ENCODE data around the gene MAVS. TPM values are rescaled to one million over a fixed set of nuclear protein-coding genes. Genes with fewer than 3 reads are reported as not detected.

Gene MAVS
- 10.0 and 12.1 TPM in 2 replicates for total RNA-seq (2014; rRNA removed; shearing (Covaris generic); ENCODE audit: low replicate concordance)

DNA sequence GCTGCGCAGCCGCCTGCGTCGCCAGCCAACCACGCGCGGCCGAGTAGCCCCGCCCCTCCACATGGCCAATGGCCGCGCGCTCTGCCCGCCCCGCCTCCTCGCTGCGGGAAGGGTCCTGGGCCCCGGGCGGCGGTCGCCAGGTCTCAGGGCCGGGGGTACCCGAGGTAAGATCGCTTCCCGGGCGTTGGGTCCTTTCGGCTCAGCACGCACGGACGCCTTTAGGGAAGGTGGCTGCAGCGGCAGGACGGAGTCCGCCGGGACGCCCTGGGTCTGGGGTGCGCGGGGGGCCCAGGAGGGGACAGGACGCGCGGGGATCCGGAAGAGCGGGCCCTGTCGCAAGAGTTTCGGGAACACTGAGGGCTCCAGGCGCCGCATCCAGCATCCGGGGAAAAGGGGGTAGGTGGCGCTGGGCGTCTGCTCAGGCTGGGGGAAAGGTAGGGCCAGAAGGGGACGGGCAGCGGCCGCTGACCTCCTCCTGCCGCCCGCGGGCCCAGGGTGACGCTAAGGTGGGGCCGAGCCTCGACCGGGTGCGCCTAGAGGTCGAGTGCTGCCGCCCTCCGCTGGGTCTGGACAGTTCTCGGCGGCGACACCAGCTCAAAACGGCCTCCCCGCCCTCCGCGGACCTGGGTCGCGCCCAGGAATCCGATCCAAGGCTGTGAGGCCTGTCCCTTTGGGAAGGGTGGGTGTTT, at the start of gene MAVS:
MAVS (plus strand) TSS at position 95 of the 689 bp plus-strand sequence. CDS start 7,791 bp downstream, outside the sequence.
- DNase-seq (ENCODE audit: low read depth) = peak; percentile 75
- in situ Hi-C loops (cut with HindIII; ENCODE audit: low pct_unique_long_range_greater_than_20kb, low sequenced_read_pairs) = no loop called here

DNA sequence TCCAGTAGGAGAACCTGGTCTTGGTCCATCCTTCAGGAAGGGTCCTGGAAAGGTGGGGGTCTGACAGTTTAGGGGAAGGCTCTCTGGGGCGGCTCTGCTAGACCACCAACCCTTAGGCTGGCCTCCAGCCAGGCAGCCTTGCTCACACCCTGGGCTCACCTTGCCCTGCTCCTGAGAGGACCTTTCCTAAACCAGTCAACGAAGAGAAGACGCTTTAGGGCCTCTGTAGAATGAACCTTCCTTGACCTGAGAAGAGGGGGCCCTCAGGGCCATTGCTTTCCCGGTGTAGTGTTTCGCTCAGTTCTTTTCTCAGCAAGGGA, 49.4 kb upstream of the MAVS start:
- in situ Hi-C loops (cut with HindIII; ENCODE audit: low pct_unique_long_range_greater_than_20kb, low sequenced_read_pairs) = no loop called here
- no peak for DNase-seq (ENCODE audit: low read depth)

DNA sequence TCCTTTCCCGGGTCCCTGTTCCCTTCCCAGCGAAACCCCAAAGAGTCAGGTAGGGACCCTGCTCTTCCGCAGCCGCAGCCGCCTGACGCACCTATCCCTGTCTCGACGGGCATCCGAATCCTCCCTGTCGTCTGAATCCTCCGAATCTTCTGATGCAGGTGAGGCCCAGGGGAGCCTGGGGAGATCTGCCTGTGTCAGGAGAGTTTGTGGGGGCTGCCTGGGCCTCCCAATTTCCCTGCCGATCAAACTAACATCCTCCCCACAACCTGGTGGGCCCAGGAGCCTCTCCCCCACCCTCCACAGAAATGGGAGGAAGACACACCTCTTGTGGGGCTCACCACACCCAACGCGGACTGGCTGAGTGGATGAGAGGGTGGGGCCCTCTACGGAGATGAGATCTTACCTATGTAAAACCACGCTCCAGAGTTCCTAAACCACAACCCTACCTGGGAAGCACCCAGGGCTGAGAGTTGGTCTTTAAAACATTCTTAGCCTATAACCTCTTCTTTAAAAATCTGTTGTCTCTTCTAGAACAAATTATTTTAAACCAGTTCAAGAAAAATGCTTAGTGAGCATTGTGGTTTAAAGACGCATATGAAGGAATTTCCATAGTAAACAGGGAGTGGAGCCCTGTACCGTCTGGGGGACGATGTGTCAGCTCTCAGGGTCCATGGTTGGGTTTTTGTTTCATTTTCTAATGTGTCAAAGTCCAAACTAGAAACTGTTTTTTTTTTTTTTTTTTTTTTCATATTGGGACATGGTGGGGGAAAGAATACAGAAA, 48.9 kb upstream of the MAVS start:
- in situ Hi-C loops (cut with HindIII; ENCODE audit: low pct_unique_long_range_greater_than_20kb, low sequenced_read_pairs) = no loop called here
- no peak for DNase-seq (ENCODE audit: low read depth)

DNA sequence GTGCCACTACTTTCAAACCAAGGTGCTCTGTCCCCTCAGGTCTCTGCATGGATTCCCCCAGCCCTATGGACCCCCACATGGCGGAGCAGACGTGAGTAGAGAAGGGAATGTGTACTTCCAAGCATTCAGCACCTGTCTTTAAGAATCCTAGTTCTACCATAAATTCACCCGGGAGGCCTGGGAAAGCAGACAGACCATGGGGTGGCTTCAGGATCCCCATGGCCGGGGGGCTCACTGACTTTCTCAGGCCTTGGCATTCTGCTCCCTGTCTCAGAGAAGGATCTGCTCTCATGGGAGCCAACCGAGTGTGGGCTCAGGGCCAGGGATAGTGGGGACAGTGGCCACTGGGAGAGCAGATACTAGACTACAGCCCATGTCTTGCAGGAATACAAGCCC, 48.3 kb upstream of the MAVS start:
- DNase-seq (ENCODE audit: low read depth) = no peak
- in situ Hi-C loops (cut with HindIII; ENCODE audit: low pct_unique_long_range_greater_than_20kb, low sequenced_read_pairs) = no loop called here

DNA sequence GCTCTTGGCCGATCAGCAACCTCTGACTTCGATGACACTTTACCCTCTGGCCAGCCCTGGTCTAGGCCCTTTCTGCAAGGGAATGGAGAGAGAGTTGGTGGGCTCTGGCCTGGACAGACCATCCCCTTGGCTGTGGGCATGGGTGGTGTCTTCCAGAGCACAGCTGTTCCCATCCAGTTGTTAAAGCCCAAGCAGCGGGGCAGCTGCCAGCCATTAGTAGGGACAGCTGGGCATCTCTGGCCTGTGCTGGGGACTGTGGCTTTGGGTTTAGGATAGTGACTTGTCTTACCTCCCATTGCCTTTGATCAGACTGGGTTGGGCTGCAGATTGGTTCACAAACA, 47.8 kb upstream of the MAVS start:
- in situ Hi-C loops (cut with HindIII; ENCODE audit: low pct_unique_long_range_greater_than_20kb, low sequenced_read_pairs) = no loop called here
- no peak for DNase-seq (ENCODE audit: low read depth)

DNA sequence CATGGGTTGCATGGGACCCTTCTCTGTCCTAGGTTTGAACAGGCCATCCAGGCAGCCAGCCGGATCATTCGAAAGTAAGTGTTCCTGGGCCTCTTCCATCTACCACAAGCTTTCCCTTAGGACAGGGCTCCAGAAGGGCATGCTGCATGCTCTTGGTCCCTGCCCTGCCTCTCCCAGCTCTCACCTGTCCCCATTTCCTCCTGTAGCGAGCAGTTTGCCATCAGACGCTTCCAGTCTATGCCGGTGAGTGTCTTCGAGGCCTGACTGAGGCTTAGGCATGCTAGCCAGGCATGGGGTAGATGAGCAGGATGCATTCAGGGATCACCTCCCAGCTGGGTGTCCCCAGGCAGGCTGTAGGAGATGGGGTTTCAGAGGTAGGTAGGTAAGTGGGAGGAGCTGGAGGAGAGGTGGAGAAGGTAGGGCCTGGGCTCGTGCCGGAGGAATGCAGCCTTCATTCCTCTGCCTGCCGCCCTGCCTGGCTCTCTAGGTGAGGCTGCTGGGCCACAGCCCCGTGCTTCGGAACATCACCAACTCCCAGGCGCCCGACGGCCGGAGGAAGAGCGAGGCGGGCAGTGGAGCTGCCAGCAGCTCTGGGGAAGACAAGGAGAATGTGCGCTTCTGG, 46.3 kb upstream of the MAVS start:
- in situ Hi-C loops (cut with HindIII; ENCODE audit: low pct_unique_long_range_greater_than_20kb, low sequenced_read_pairs) = no loop called here
- no peak for DNase-seq (ENCODE audit: low read depth)

DNA sequence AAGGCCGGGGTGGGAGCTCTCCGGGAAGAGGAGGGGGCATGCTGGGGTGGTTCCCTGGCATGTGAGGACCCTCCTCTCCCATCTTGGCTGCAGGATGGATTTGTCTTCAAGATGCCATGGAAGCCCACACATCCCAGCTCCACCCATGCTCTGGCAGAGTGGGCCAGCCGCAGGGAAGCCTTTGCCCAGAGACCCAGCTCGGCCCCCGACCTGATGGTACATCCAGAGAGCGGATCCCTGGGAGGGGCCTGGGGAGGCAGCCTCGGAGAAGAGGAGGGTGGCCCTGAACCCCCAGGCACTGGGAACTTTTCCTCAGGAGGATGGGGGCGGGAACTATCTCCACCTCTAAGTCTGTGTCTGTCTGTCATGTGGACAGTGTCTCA, 45.8 kb upstream of the MAVS start:
- in situ Hi-C loops (cut with HindIII; ENCODE audit: low pct_unique_long_range_greater_than_20kb, low sequenced_read_pairs) = no loop called here
- no peak for DNase-seq (ENCODE audit: low read depth)

DNA sequence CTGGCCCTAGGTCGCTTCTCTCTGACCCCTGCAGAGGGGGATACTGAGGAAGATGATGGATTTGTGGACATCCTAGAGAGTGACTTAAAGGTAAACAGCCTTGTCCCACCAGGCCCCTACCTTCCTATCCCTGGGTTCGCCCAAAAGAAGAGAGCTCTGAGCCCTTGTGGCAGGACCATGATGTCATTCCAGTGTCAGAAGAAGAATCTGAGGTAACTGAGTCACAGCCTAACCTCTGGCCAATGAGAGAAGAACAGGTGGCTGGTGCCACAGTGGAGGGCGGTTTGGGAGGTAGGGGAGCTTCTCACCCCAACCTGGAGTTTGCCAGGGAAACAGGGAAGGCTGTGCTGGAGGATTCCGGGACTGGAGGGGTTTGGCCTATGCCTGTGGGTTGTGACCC, 45.3 kb upstream of the MAVS start:
- in situ Hi-C loops (cut with HindIII; ENCODE audit: low pct_unique_long_range_greater_than_20kb, low sequenced_read_pairs) = no loop called here
- no peak for DNase-seq (ENCODE audit: low read depth)

DNA sequence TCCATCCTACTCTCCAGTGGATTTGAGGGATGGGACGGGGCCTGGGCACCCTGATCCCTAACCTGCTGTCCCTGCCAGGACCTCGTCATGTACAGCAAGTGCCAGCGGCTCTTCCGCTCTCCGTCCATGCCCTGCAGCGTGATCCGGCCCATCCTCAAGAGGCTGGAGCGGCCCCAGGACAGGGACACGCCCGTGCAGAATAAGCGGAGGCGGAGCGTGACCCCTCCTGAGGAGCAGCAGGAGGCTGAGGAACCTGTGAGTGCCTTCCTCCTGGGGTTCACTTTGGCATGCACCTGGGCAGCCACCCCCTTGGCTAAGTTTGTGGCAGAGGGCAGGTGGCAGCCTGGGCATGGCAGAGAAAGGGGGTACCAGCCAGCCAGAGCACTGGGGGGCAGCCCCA, 44.8 kb upstream of the MAVS start:
- DNase-seq (ENCODE audit: low read depth) = no peak
- in situ Hi-C loops (cut with HindIII; ENCODE audit: low pct_unique_long_range_greater_than_20kb, low sequenced_read_pairs) = no loop called here

DNA sequence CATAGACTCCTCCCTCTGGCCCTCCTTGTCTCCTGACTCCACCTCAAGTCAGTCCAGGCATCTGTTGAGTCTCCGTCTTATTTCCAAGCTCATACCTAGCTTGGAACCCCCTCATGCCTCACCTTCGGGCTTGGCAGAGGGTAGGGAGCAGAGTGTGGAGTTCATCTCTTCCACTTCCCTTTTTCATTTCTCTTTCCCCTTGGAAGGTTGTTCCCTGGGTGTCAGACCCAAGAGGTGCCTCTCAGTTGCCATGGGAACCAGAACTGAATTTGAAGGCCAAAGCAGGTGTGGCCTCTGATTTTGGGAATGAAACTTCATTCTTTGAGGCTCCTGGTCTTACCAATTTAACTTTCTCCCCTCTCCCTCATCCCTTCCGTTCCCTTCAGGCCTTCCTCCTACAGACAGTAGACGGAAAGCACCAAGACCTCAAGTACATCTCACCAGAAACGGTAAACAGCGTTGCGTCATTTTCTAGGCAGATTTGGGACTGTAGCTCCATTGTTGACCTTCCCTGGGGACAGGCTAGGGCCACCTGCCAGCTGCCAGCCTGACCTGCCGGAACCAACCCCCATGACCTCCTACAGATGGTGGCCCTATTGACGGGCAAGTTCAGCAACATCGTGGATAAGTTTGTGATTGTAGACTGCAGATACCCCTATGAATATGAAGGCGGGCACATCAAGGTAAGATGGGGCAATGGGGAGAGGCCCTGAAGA, 44.0 kb upstream of the MAVS start:
- in situ Hi-C loops (cut with HindIII; ENCODE audit: low pct_unique_long_range_greater_than_20kb, low sequenced_read_pairs) = no loop called here
- no peak for DNase-seq (ENCODE audit: low read depth)

DNA sequence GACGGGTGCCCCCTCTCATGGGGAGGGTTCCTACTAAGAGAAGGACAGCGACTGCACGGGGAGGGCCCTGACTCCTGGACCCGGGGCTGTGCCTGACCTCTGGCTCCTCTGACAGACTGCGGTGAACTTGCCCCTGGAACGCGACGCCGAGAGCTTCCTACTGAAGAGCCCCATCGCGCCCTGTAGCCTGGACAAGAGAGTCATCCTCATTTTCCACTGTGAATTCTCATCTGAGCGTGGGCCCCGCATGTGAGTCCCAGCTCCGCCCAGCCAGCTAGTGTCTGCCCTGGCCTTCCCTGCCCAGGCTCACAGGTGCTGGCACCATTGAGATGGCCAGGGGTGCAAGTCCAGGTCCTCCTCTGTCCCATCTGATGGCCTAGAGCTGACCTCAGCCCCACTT, 43.3 kb upstream of the MAVS start:
- DNase-seq (ENCODE audit: low read depth) = no peak
- in situ Hi-C loops (cut with HindIII; ENCODE audit: low pct_unique_long_range_greater_than_20kb, low sequenced_read_pairs) = no loop called here

DNA sequence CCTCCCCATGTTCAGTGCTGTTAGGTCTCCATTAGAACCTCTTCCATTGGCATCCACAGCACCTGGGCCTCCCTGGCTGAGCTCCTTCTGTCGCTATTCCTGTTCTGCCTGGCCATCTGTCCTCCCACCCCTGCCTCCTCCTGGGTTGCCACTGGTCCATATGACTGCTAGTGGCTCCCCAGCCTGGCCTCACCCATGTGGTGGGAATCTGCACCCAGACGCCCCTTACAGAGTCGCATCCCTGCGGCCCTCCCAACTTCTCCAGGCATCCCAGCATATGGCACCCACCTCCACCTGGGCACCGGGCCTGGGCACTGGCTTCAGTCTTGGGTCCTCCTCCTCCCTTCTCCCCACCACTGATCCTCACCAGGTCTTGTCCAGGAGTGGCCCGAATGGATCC, 42.8 kb upstream of the MAVS start:
- in situ Hi-C loops (cut with HindIII; ENCODE audit: low pct_unique_long_range_greater_than_20kb, low sequenced_read_pairs) = no loop called here
- no peak for DNase-seq (ENCODE audit: low read depth)

DNA sequence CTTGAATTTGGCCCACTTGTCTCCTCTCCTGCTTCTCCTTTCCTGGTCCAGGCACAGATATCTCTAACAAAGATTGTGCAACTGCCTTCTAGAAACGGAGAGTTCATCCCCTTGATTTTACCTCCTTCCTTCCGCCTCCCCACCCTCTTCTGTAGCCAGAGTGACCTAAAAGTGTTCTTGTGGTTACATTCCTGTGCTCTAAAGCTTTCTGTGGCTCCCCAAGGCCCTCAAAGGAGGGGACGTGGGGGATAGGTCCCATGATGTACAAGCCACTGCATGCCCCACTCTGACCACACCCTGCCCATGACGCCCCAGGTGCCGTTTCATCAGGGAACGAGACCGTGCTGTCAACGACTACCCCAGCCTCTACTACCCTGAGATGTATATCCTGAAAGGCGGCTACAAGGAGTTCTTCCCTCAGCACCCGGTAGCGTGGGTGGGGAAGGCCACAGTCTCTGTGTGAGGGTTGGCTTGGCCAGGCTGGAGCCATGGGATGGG, 42.3 kb upstream of the MAVS start:
- no peak for DNase-seq (ENCODE audit: low read depth)
- in situ Hi-C loops (cut with HindIII; ENCODE audit: low pct_unique_long_range_greater_than_20kb, low sequenced_read_pairs) = no loop called here

DNA sequence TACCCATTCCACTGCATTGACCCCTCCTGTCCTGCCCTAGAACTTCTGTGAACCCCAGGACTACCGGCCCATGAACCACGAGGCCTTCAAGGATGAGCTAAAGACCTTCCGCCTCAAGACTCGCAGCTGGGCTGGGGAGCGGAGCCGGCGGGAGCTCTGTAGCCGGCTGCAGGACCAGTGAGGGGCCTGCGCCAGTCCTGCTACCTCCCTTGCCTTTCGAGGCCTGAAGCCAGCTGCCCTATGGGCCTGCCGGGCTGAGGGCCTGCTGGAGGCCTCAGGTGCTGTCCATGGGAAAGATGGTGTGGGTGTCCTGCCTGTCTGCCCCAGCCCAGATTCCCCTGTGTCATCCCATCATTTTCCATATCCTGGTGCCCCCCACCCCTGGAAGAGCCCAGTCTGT, 41.9 kb upstream of the MAVS start:
- in situ Hi-C loops (cut with HindIII; ENCODE audit: low pct_unique_long_range_greater_than_20kb, low sequenced_read_pairs) = no loop called here
- DNase-seq (ENCODE audit: low read depth) = no peak

DNA sequence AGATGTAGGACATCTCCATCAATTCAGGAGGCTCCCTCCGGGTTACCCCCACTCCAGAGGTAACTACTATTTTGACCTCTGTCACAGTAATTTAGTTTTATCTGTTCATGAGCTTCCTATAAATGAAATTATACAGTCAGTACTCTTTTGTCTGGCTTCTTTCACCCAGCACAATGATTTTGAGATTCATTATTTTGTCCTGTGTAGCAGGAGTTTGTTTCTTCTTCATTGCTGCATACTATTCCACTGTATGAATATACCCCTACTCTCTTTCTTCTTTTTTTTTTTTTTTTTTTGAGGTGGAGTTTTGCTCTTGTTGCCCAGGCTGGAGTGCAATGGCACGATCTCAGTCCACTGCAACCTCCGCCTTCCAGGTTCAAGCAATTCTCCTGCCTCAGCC, 38.1 kb upstream of the MAVS start:
- DNase-seq (ENCODE audit: low read depth) = no peak
- in situ Hi-C loops (cut with HindIII; ENCODE audit: low pct_unique_long_range_greater_than_20kb, low sequenced_read_pairs) = no loop called here

DNA sequence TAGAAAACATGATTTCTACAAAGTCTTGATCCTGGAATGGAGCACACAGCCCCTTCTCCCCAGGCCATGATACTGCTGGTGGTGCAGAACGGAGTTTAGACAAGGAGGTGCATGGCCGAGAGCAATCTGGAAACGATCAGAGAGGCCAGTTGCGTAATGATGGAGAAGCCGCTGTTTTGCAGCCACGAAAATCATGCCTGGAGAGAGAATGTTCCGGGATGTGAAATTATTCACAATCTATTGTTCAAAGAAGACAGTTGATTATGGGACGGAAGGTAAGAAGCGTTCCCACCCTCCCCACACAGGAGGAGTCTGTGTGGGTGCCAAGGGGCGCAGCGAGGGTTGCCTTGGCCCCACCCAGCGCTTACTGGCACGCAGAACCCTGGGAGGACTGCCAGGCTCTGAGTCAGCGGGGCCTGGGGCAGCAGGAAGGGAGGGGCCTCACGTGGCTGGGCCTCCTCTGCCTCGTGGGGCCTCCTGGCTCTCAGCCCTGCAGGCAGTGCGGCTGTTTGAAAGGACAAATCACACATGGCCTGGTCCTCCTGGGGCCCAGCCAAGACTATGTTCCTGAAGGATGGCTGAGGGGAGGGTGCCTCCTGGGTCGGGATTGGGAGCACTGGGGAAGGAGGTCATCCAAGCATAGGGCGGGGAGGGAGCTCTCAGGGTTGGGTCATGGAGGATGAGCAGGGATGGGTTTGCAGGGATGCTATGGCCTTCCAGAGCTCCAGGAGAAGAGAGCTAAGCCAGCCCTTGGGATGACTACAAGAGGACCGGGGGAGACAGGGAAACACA, 35.0 kb upstream of the MAVS start:
- peak; percentile 100 for DNase-seq (ENCODE audit: low read depth)
- in situ Hi-C loops (cut with HindIII; ENCODE audit: low pct_unique_long_range_greater_than_20kb, low sequenced_read_pairs) = no loop called here

DNA sequence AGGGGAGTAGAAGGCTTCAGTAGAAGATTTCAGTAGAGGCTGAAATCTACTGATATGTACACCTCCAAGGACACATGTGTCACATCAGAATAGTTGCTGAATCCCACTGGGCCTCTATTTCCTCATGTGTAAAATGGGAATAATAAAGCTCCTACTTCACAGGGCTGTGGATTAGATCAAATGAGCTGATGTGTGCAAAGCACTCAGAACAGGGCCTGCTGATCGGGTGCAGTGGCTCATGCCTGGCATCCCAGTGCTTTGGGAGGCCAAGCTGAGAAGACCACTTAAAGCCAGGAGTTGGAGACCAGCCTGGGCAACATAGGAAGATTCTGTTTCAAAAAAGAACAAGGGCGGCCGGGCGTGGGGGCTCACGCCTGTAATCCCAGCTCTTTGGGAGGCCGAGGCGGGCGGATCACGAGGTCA, 34.4 kb upstream of the MAVS start:
- in situ Hi-C loops (cut with HindIII; ENCODE audit: low pct_unique_long_range_greater_than_20kb, low sequenced_read_pairs) = no loop called here
- no peak for DNase-seq (ENCODE audit: low read depth)

Measured in Caki2 (cell line).